Calu3 (cell line): Measurements from ENCODE around the gene STX1A. TPM values are rescaled to one million over a fixed set of nuclear protein-coding genes. Genes with fewer than 3 reads are reported as not detected.

Experiments used
- BruUV-seq: library from RNA; stranded (reverse); fragments of 400-500 nt; replicated peaks from 2 replicates; lab custom pipeline; 2021; lab: Mats Ljungman, UMichigan
- CTCF ChIA-PET: fragments of 300-600 bp; sonication (Branson Sonifier 250); formaldehyde crosslinking; loops from one replicate; lab custom pipeline; 2022; ENCODE audit warnings: antibody characterized with exemption; lab: Charles Lee
- DNase-seq: peaks from one replicate; pipeline ENCODE4 v3.0.0; 2022
- H3K27ac Mint-ChIP-seq: one replicate; pipeline ENCODE4 v1.8.0; 2022; ENCODE audit warnings: mixed read lengths; ENCODE audit not compliant: unreplicated experiment
- H3K27me3 Mint-ChIP-seq: one replicate; pipeline ENCODE4 v1.8.0; 2022; ENCODE audit warnings: mixed read lengths; ENCODE audit not compliant: unreplicated experiment
- H3K36me3 Mint-ChIP-seq: one replicate; pipeline ENCODE4 v1.8.0; 2022; ENCODE audit warnings: mild to moderate bottlenecking, moderate library complexity, mixed read lengths; ENCODE audit not compliant: insufficient read depth, unreplicated experiment
- H3K4me1 Mint-ChIP-seq: one replicate; pipeline ENCODE4 v1.8.0; 2022; ENCODE audit warnings: mild to moderate bottlenecking, low read depth, mixed read lengths; ENCODE audit not compliant: unreplicated experiment
- H3K4me3 Mint-ChIP-seq: one replicate; pipeline ENCODE4 v1.8.0; 2022; ENCODE audit warnings: mild to moderate bottlenecking, low read depth, moderate library complexity, mixed read lengths; ENCODE audit not compliant: unreplicated experiment
- H3K9me3 Mint-ChIP-seq: one replicate; pipeline ENCODE4 v1.8.0; 2022; ENCODE audit warnings: low read depth, mixed read lengths; ENCODE audit not compliant: unreplicated experiment
- intact Hi-C: fragments of 100-400 bp; cut with micrococcal nuclease; formaldehyde crosslinking; loops from one replicate; pipeline ENCODE4 v1.10.0; 2022; ENCODE audit not compliant: unreplicated experiment
- total RNA-seq: library from RNA; stranded (reverse); gene quantifications from 2 replicates; pipeline ENCODE4 v1.2.3, GENCODE V29; 2022
- TF ChIP-seq, protein P1 (sequence below): fragments of 200-600 bp; IDR thresholded peaks from one replicate; pipeline ENCODE4 v1.8.0; 2022; ENCODE audit warnings: antibody characterized with exemption; ENCODE audit not compliant: unreplicated experiment

The STX1A gene
- total RNA-seq, 1 experiment from 2014 or later, result 26.1 TPM

GRCh38 chr7:73669858-73670385 is 49.5 kb downstream of the STX1A start:
- no TSS peak for BruUV-seq
- CTCF ChIA-PET, result interaction anchor here (0.6 to 1.6 kb wide), 3 partner anchors 15 to 56 kb away, joined by 3 to 6 read pairs (median 4); no protein-coding TSS in a partner anchor

DNA sequence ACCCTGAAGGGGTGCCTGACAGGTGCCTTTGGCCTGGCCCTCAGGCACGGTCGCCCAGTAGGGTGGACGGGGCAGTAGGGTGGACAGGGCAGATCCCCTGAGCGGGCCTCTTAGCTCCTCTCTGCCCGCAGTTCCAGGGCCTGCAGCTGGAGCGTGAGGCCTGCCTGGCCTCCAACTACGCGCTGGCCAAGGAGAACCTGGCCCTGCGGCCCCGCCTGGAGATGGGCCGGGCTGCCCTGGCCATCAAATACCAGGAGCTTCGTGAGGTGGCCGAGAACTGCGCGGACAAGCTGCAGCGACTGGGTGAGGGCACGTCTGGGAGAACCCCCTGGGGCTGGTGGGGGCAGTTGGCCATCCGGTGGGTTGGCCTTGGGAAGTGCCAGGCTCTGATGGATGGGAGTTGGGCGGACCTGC is 50.2 kb downstream of the STX1A start:
- peaks cover 17% of the 10 kb centered on the region for H3K4me1 Mint-ChIP-seq
- no peak overlapping the region for H3K4me3 Mint-ChIP-seq
- CTCF ChIA-PET, result interaction anchor here (0.6 to 1.6 kb wide), 3 partner anchors 15 to 62 kb away, joined by 3 to 9 read pairs (median 6); no protein-coding TSS in a partner anchor
- BruUV-seq, result no TSS peak
- H3K9me3 Mint-ChIP-seq, result no peaks in the 10 kb centered on the region
- H3K27me3 Mint-ChIP-seq, result no peaks in the 10 kb centered on the region
- intact Hi-C loops, result no loop called here
- DNase-seq, result no peak
- H3K36me3 Mint-ChIP-seq, result peaks cover 23% of the 10 kb centered on the region
- no peak overlapping the region for H3K27ac Mint-ChIP-seq
- TF ChIP-seq, protein P1, sequence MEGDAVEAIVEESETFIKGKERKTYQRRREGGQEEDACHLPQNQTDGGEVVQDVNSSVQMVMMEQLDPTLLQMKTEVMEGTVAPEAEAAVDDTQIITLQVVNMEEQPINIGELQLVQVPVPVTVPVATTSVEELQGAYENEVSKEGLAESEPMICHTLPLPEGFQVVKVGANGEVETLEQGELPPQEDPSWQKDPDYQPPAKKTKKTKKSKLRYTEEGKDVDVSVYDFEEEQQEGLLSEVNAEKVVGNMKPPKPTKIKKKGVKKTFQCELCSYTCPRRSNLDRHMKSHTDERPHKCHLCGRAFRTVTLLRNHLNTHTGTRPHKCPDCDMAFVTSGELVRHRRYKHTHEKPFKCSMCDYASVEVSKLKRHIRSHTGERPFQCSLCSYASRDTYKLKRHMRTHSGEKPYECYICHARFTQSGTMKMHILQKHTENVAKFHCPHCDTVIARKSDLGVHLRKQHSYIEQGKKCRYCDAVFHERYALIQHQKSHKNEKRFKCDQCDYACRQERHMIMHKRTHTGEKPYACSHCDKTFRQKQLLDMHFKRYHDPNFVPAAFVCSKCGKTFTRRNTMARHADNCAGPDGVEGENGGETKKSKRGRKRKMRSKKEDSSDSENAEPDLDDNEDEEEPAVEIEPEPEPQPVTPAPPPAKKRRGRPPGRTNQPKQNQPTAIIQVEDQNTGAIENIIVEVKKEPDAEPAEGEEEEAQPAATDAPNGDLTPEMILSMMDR, result no peak

More at GRCh38 chr7:73669858-73670385, 49.5 kb downstream of the STX1A start:
- Mint-ChIP-seq H3K4me1 (peaks cover 14% of the 10 kb centered on the region), H3K9me3 (no peaks in the 10 kb centered on the region), H3K4me3 (no peak overlapping the region), H3K27ac (no peak overlapping the region), H3K27me3 (no peaks in the 10 kb centered on the region), H3K36me3 (peaks cover 22% of the 10 kb centered on the region)
- intact Hi-C loops, result no loop called here
- no peak for DNase-seq
- TF ChIP-seq, protein P1, result no peak

- Mint-ChIP-seq H3K4me1 (peaks cover 21% of the 10 kb centered on the region), H3K9me3 (no peaks in the 10 kb centered on the region), H3K4me3 (peak overlapping the region; percentile 67), H3K36me3 (peaks cover 27% of the 10 kb centered on the region), H3K27ac (no peak overlapping the region), H3K27me3 (no peaks in the 10 kb centered on the region)
- BruUV-seq, result no TSS peak
- TF ChIP-seq, protein P1, result no peak
- CTCF ChIA-PET, result interaction anchor here (0.6 to 1.6 kb wide), 3 partner anchors 15 to 62 kb away, joined by 3 to 9 read pairs (median 6); no protein-coding TSS in a partner anchor
- intact Hi-C loops, result no loop called here
- no peak for DNase-seq
Observed at GRCh38 chr7:73668886-73669230, 50.6 kb downstream of the STX1A start.

GRCh38 chr7:73668103-73668885 is 51.2 kb downstream of the STX1A start:
- no peak for DNase-seq
- Mint-ChIP-seq H3K4me1 (peaks cover 22% of the 10 kb centered on the region), H3K27ac (no peak overlapping the region), H3K36me3 (peaks cover 27% of the 10 kb centered on the region), H3K9me3 (peaks cover under 1% of the 10 kb centered on the region), H3K4me3 (peak overlapping the region; percentile 67), H3K27me3 (no peaks in the 10 kb centered on the region)
- CTCF ChIA-PET, result interaction anchor here (0.6 to 1.6 kb wide), 3 partner anchors 57 to 221 kb away, joined by 3 to 6 read pairs (median 3); no protein-coding TSS in a partner anchor
- intact Hi-C loops, result no loop called here
- TF ChIP-seq, protein P1, result no peak
- no TSS peak for BruUV-seq
